K562 (cell line): ENCODE measurements around the gene NENF. TPM values are rescaled to one million over a fixed set of nuclear protein-coding genes. Genes with fewer than 3 reads are reported as not detected.
A peak's percentile ranks its signal among the peaks of the same experiment; 100 is the strongest.

Experiments used
- AFF4 ChIP-seq: sonication (generic); formaldehyde crosslinking; IDR thresholded peaks from 2 replicates; pipeline ENCODE4 v1.8.0; 2023; ENCODE audit warnings: mild to moderate bottlenecking, missing genetic modification reagents
- ARHGAP35 ChIP-seq: fragments of 450-650 bp; IDR thresholded peaks from 2 replicates; pipeline ENCODE4 v1.6.1; 2018; ENCODE audit not compliant: partially characterized antibody
- HBP1 ChIP-seq: fragments of 450-650 bp; formaldehyde crosslinking; IDR thresholded peaks from 2 replicates; pipeline ENCODE4 v1.4.0; 2022; ENCODE audit warnings: missing genetic modification characterization
- HOXB6 ChIP-seq: fragments of 250-450 bp; sonication (Bioruptor Pico); IDR thresholded peaks from 2 replicates; pipeline ENCODE4 v1.5.1; 2022; ENCODE audit warnings: mild to moderate bottlenecking, borderline replicate concordance
- MITF ChIP-seq: IDR thresholded peaks from 2 replicates; pipeline ENCODE4 v1.6.1; 2014; ENCODE audit warnings: antibody characterized with exemption
- NFE2L1 ChIP-seq: fragments of 450-650 bp; IDR thresholded peaks from 2 replicates; pipeline ENCODE4 v1.6.1; 2016; ENCODE audit warnings: missing genetic modification characterization, low read depth, mild to moderate bottlenecking, missing compliant biosample characterization, moderate library complexity, borderline replicate concordance
- RCOR1 ChIP-seq, 2 experiments: IDR thresholded peaks; 2 replicates each; pipeline ENCODE4 v1.6.1; 2012; ENCODE audit warnings: low read depth in 2 of 2, low read length in 2 of 2, borderline replicate concordance in 1 of 2, improper control_type of control experiment in 1 of 2
- REST ChIP-seq, 2 experiments: fragments of 450-650 bp; formaldehyde crosslinking in 1 of 2; IDR thresholded peaks; 2 replicates each; pipeline versions ENCODE4 v1.4.0 to v1.6.1; 2014 to 2020; ENCODE audit warnings: mild to moderate bottlenecking in 2 of 2, borderline replicate concordance in 1 of 2, low read depth in 1 of 2
- SMARCC2 ChIP-seq: fragments of 450-650 bp; IDR thresholded peaks from 2 replicates; pipeline ENCODE4 v1.6.1; 2017; ENCODE audit warnings: antibody characterized with exemption, moderate library complexity, mild to moderate bottlenecking, low read depth
- ZNF146 ChIP-seq: IDR thresholded peaks from one replicate; pipeline ENCODE4 v1.6.1; 2018; ENCODE audit warnings: missing compliant biosample characterization; ENCODE audit not compliant: unreplicated experiment
- ZNF644 ChIP-seq: fragments of 200-800 bp; sonication (Bioruptor generic); IDR thresholded peaks from 2 replicates; pipeline ENCODE4 v1.6.1; 2016; ENCODE audit warnings: low read depth, missing genetic modification characterization, missing compliant biosample characterization
- ZNF699 ChIP-seq: fragments of 250-450 bp; sonication (Bioruptor Pico); IDR thresholded peaks from 2 replicates; pipeline ENCODE4 v1.8.0; 2021; ENCODE audit warnings: mild to moderate bottlenecking, moderate library complexity; ENCODE audit not compliant: insufficient replicate concordance
- polyA plus RNA-seq, 8 experiments: library from polyadenylated mRNA; depleted of rRNA in 4 of 8; stranded (reverse) in 5 of 8; unstranded in 3 of 8; fragments of >200 nt; fragmentation: Nextera tagmentation in 2 of 8; fragmentation: Illumina TruSeq in 1 of 8; extraction: Ambion mirVana in 2 of 8; extraction: Trizol in 1 of 8; gene quantifications; 2 replicates each; pipeline versions ENCODE4 v1.2.1 to v1.2.3, GENCODE V29; 2011 to 2014; ENCODE audit warnings: inconsistent platforms in 1 of 8, missing spikeins in 1 of 8
- total RNA-seq, 7 experiments: library from RNA; depleted of rRNA in 6 of 7; stranded (reverse); fragments of >200 nt in 6 of 7; fragmentation: Illumina TruSeq in 2 of 7; extraction: Trizol in 2 of 7; gene quantifications; 2 replicates each; pipeline versions ENCODE4 v1.2.1 to v1.2.3, GENCODE V29; 2011 to 2021; ENCODE audit warnings: low replicate concordance in 1 of 7

NENF gene
- total and polyA plus RNA-seq, 9 of the 15 experiments (the other 6 are each of a cell fraction or from before 2014, with no cell fraction given): 6.1 to 100 (median 72.8) TPM

GRCh38 chr1:212430955-212431394 lies 1.7 kb upstream of the NENF start (continued):
- TF ChIP-seq AFF4 (CRISPR knock-in tag) (no peak), ARHGAP35 (no peak), HOXB6 (CRISPR knock-in tag) (no peak), RCOR1 (IDR thresholded peaks at IDR 0.05; ENCODE audit: borderline replicate concordance in 1 of 2, low read depth in 2 of 2, low read length in 2 of 2) (peak in 1 of 2 experiments; percentile 86; a peak in 2 of 4 replicates), ZNF699 (no peak), ZNF146 (CRISPR knock-in tag) (no peak), ZNF644 (tag) (peak; percentile 94), MITF (no peak), REST (IDR thresholded peaks at IDR 0.05; ENCODE audit: borderline replicate concordance) (no peak), REST (CRISPR knock-in tag; IDR thresholded peaks at IDR 0.05; ENCODE audit: low read depth) (0 out of 2 replicates have a peak, but pooled peaks have one; percentile 65), SMARCC2 (peak; percentile 70; the same call in 1 of the 2 replicates), HBP1 (CRISPR knock-in tag) (no peak), NFE2L1 (tag) (no peak; the same call in 1 of the 2 replicates)
